ENCODE measurements around the gene HSP90AB1. TPM values are rescaled to one million over a fixed set of nuclear protein-coding genes. Genes with fewer than 3 reads are reported as not detected.
A peak's percentile ranks its signal among the peaks of the same experiment; 100 is the strongest.

Gene HSP90AB1
- total and polyA plus RNA-seq, 2 of the 8 experiments (the other 6 are each of a cell fraction or from before 2014, with no cell fraction given), result 1,564 to 2,297 TPM

- DNase-seq (ENCODE audit: low read depth in 1 of 2, low spot score in 2 of 2), result no peak
- H3K23ac ChIP-seq (ENCODE audit: insufficient read length), result no peak overlapping the region
Observed at GRCh38 chr6:44286285-44286565, 39.3 kb downstream of the HSP90AB1 start.

More at GRCh38 chr6:44286285-44286565, 39.3 kb downstream of the HSP90AB1 start:
- no peak overlapping the region for H3K4me2 ChIP-seq (ENCODE audit: insufficient read depth in 1 of 2, low read depth in 2 of 2, low read length in 2 of 2)
- no peaks in the 10 kb centered on the region for H4K20me1 ChIP-seq (replicated peaks in 1 of 2; ENCODE audit: control insufficient read depth in 1 of 2, insufficient read depth in 2 of 2, low read length in 2 of 2)
- H3K4me1 ChIP-seq (replicated peaks in 1 of 4; ENCODE audit: control insufficient read depth in 3 of 4, insufficient read depth in 4 of 4, low read length in 3 of 4), result no peaks in the 10 kb centered on the region
- no peaks in the 10 kb centered on the region for H3K36me3 ChIP-seq (ENCODE audit: control insufficient read depth in 2 of 4, insufficient read depth in 4 of 4, low read length in 3 of 4)
- no peaks in the 10 kb centered on the region for H3K79me1 ChIP-seq (ENCODE audit: low read depth, low read length)
- no peak overlapping the region for H3K4me3 ChIP-seq (ENCODE audit: extremely low read depth in 1 of 4, insufficient read depth in 2 of 4, low read depth in 3 of 4, low read length in 4 of 4)
- H4K8ac ChIP-seq (ENCODE audit: extremely low read depth, insufficient read depth, low read length), result no peak overlapping the region
- H2BK12ac ChIP-seq (ENCODE audit: low read depth, low read length), result no peak overlapping the region
- no peaks in the 10 kb centered on the region for H3K23me2 ChIP-seq (ENCODE audit: low read depth, low read length)
- ChIA-PET POLR2A (ENCODE audit: partially characterized antibody) (interaction anchor here (0.5 to 5.1 kb wide), 5 partner anchors 11 to 80 kb away, joined by 3 to 48 read pairs (median 3); no protein-coding TSS in a partner anchor), CTCF (ENCODE audit: partially characterized antibody) (interaction anchor here (1.3 to 4.7 kb wide), 4 partner anchors 9 to 57 kb away, joined by 4 to 29 read pairs (median 18); partner anchors contain the start of gene SPATS1)
- no peak overlapping the region for H2AFZ ChIP-seq (ENCODE audit: low read length)
- H3K9ac ChIP-seq (replicated peaks in 1 of 4; ENCODE audit: extremely low read depth in 1 of 4, low read depth in 3 of 4, low read length in 3 of 4), result no peak overlapping the region
- H3K27me3 ChIP-seq (replicated peaks in 1 of 4; ENCODE audit: control insufficient read depth in 3 of 4, extremely low read depth in 1 of 4, insufficient read depth in 3 of 4, low read length in 3 of 4), result peaks cover 0 to 4% (median 1%) of the 10 kb centered on the region in 4 experiments; a peak in 3 of 7 replicates
- H3K14ac ChIP-seq (ENCODE audit: insufficient read length), result no peak overlapping the region
- no peak overlapping the region for H2BK120ac ChIP-seq (replicated peaks; ENCODE audit: low read depth, low read length)
- no peak overlapping the region for H3K4ac ChIP-seq (replicated peaks; ENCODE audit: insufficient read length, low read depth, low read length)
- no peak overlapping the region for H4K91ac ChIP-seq (replicated peaks; ENCODE audit: insufficient read length, low read length)
- no peaks in the 10 kb centered on the region for H3K9me3 ChIP-seq (ENCODE audit: insufficient read depth in 2 of 2, low read depth in 1 of 2, low read length in 1 of 2)
- no peaks in the 10 kb centered on the region for H3K79me2 ChIP-seq (ENCODE audit: control insufficient read depth in 1 of 2, insufficient read depth in 2 of 2, low read length in 2 of 2)
- H3K27ac ChIP-seq (ENCODE audit: low read depth, low read length), result no peak overlapping the region
- H4K5ac ChIP-seq (ENCODE audit: insufficient read length, low read depth, low read length), result no peak overlapping the region
- 96% methylated on average over 12 of the region's 12 CpGs; no CpG with 5 or more reads in 1 of the 2 experiments for WGBS, 2 experiments (ENCODE audit: extremely low coverage in 1 of 2, insufficient coverage in 1 of 2, insufficient read length in 1 of 2, insufficient replicate concordance in 2 of 2, low coverage in 1 of 2, low lambda C conversion rate in 2 of 2, missing lambda C conversion rate in 1 of 2)
- no peak overlapping the region for H3K18ac ChIP-seq (ENCODE audit: extremely low read depth, low read length)
- no peak for FAIRE-seq
- H2AK5ac ChIP-seq (ENCODE audit: low read depth, low read length), result no peak overlapping the region
- H2BK15ac ChIP-seq (ENCODE audit: low read length), result no peak overlapping the region
- H2BK5ac ChIP-seq (ENCODE audit: low read depth, low read length), result no peak overlapping the region
- TF ChIP-seq MAX (IDR thresholded peaks at IDR 0.05) (0 out of 2 replicates have a peak, but pooled peaks have one; percentile 22), SIRT6 (IDR thresholded peaks at IDR 0.05; ENCODE audit: low read length) (no peak), GABPA (IDR thresholded peaks at IDR 0.05; ENCODE audit: borderline replicate concordance, insufficient read depth, low read length) (no peak)
- no peak overlapping the region for H2BK20ac ChIP-seq (ENCODE audit: low read length)
- no peak overlapping the region for H3K56ac ChIP-seq (replicated peaks; ENCODE audit: insufficient read length, low read depth, low read length)
